GM23338 (cell line): ENCODE data around the gene SCN1B.

Experiments
- CTCF ChIP-seq, 2 experiments: fragments of 200-600 bp in 1 of 2; sonication (generic) in 1 of 2; conservative IDR thresholded peaks; 2 replicates each; pipeline versions ENCODE4 v1.5.1 to v1.6.1; 2016 to 2017; ENCODE audit warnings: antibody characterized with exemption in 2 of 2, low read depth in 2 of 2, mild to moderate bottlenecking in 2 of 2, moderate library complexity in 1 of 2
- JUNB ChIP-seq: IDR thresholded peaks from one replicate; pipeline ENCODE4 v1.6.1; 2016; ENCODE audit warnings: antibody characterized with exemption; ENCODE audit not compliant: unreplicated experiment
- POLR2AphosphoS5 ChIP-seq: IDR thresholded peaks from 2 replicates; pipeline ENCODE4 v1.6.1; 2016; ENCODE audit warnings: antibody characterized with exemption, low read depth

- no peak for TF ChIP-seq POLR2AphosphoS5
- TF ChIP-seq JUNB, result no peak
- no peak for TF ChIP-seq CTCF (conservative IDR thresholded peaks at IDR 0.05; ENCODE audit: low read depth in 2 of 2)
Observed at GRCh38 chr19:35085947-35086346, 55.7 kb downstream of the SCN1B start.
